HEK293 (cell line): ENCODE measurements around the gene ZDHHC9.

Experiments used
- CTCF ChIP-seq: fragments of 450-650 bp; formaldehyde crosslinking; IDR thresholded peaks from 2 replicates; pipeline ENCODE4 v1.5.1; 2016; ENCODE audit warnings: missing biosample characterization, missing genetic modification characterization
- EGR2 ChIP-seq: fragments of 450-650 bp; formaldehyde crosslinking; IDR thresholded peaks from 2 replicates; pipeline ENCODE4 v1.5.1; 2016; ENCODE audit warnings: low read depth, missing biosample characterization, missing genetic modification characterization
- GLI2 ChIP-seq: fragments of 450-650 bp; formaldehyde crosslinking; IDR thresholded peaks from 2 replicates; pipeline ENCODE4; 2017; ENCODE audit warnings: missing biosample characterization, missing genetic modification characterization, low read depth, borderline replicate concordance
- GLIS1 ChIP-seq: fragments of 450-650 bp; formaldehyde crosslinking; IDR thresholded peaks from 2 replicates; pipeline ENCODE4 v1.5.1; 2016; ENCODE audit warnings: missing biosample characterization, missing genetic modification characterization
- GLIS2 ChIP-seq: fragments of 450-650 bp; formaldehyde crosslinking; IDR thresholded peaks from 2 replicates; pipeline ENCODE4 v1.5.1; 2016; ENCODE audit warnings: missing biosample characterization, missing genetic modification characterization
- KLF17 ChIP-seq: fragments of 450-650 bp; formaldehyde crosslinking; IDR thresholded peaks from 2 replicates; pipeline ENCODE4 v1.5.1; 2016; ENCODE audit warnings: missing biosample characterization, missing genetic modification characterization
- MEIS1 ChIP-seq: sonication (generic); formaldehyde crosslinking; IDR thresholded peaks from 2 replicates; pipeline ENCODE4 v1.8.1; 2022; ENCODE audit warnings: missing genetic modification reagents, mild to moderate bottlenecking, borderline replicate concordance
- SALL2 ChIP-seq: fragments of 450-650 bp; formaldehyde crosslinking; IDR thresholded peaks from 2 replicates; pipeline ENCODE4 v1.5.0; 2017; ENCODE audit warnings: missing biosample characterization, mild to moderate bottlenecking, missing genetic modification characterization, borderline replicate concordance
- SP3 ChIP-seq: fragments of 450-650 bp; formaldehyde crosslinking; IDR thresholded peaks from 2 replicates; pipeline ENCODE4 v1.5.1; 2016; ENCODE audit warnings: missing biosample characterization, missing genetic modification characterization
- TRIM28 ChIP-seq: IDR thresholded peaks from 2 replicates; pipeline ENCODE4 v1.6.1; 2011; ENCODE audit warnings: low read length, control low read depth, borderline replicate concordance
- WT1 ChIP-seq: fragments of 450-650 bp; formaldehyde crosslinking; IDR thresholded peaks from 2 replicates; pipeline ENCODE4 v1.5.1; 2016; ENCODE audit warnings: missing biosample characterization, missing genetic modification characterization
- ZBTB48 ChIP-seq: fragments of 450-650 bp; formaldehyde crosslinking; IDR thresholded peaks from 2 replicates; pipeline ENCODE4 v1.5.1; 2016; ENCODE audit warnings: missing biosample characterization, missing genetic modification characterization
- ZBTB8A ChIP-seq: fragments of 450-650 bp; formaldehyde crosslinking; IDR thresholded peaks from 2 replicates; pipeline ENCODE4 v1.5.1; 2016; ENCODE audit warnings: missing biosample characterization, missing genetic modification characterization
- ZFP69B ChIP-seq: fragments of 450-650 bp; formaldehyde crosslinking; IDR thresholded peaks from 2 replicates; pipeline ENCODE4 v1.5.1; 2016; ENCODE audit warnings: missing biosample characterization, missing genetic modification characterization
- ZNF121 ChIP-seq: fragments of 450-650 bp; formaldehyde crosslinking; IDR thresholded peaks from 2 replicates; pipeline ENCODE4 v1.5.1; 2016; ENCODE audit warnings: missing biosample characterization, missing genetic modification characterization
- ZNF2 ChIP-seq: fragments of 450-650 bp; formaldehyde crosslinking; IDR thresholded peaks from 2 replicates; pipeline ENCODE4 v1.5.1; 2016; ENCODE audit warnings: missing biosample characterization, missing genetic modification characterization
- ZNF214 ChIP-seq: fragments of 450-650 bp; formaldehyde crosslinking; IDR thresholded peaks from 2 replicates; pipeline ENCODE4 v1.5.1; 2017; ENCODE audit warnings: missing biosample characterization, mild to moderate bottlenecking, missing genetic modification characterization, borderline replicate concordance
- ZNF223 ChIP-seq: fragments of 450-650 bp; formaldehyde crosslinking; IDR thresholded peaks from 2 replicates; pipeline ENCODE4 v1.5.1; 2016; ENCODE audit warnings: missing biosample characterization, missing genetic modification characterization
- ZNF335 ChIP-seq: fragments of 450-650 bp; formaldehyde crosslinking; conservative IDR thresholded peaks from 2 replicates; pipeline ENCODE4 v1.5.1; 2016; ENCODE audit warnings: missing biosample characterization, missing genetic modification characterization
- ZNF341 ChIP-seq: fragments of 450-650 bp; formaldehyde crosslinking; IDR thresholded peaks from 2 replicates; pipeline ENCODE4; 2016; ENCODE audit warnings: low read depth, missing biosample characterization, missing genetic modification characterization
- ZNF350 ChIP-seq: fragments of 450-650 bp; formaldehyde crosslinking; IDR thresholded peaks from 2 replicates; pipeline ENCODE4 v1.5.0; 2017; ENCODE audit warnings: missing biosample characterization, mild to moderate bottlenecking, missing genetic modification characterization
- ZNF366 ChIP-seq: fragments of 450-650 bp; formaldehyde crosslinking; conservative IDR thresholded peaks from 2 replicates; pipeline ENCODE4 v1.5.1; 2016; ENCODE audit warnings: missing biosample characterization, missing genetic modification characterization
- ZNF37A ChIP-seq: fragments of 450-650 bp; IDR thresholded peaks from 2 replicates; pipeline ENCODE4 v1.5.1; 2018; ENCODE audit warnings: missing biosample characterization, missing genetic modification characterization
- ZNF433 ChIP-seq: fragments of 450-650 bp; formaldehyde crosslinking; IDR thresholded peaks from 2 replicates; pipeline ENCODE4 v1.5.1; 2016; ENCODE audit warnings: missing biosample characterization, missing genetic modification characterization, low read depth
- ZNF521 ChIP-seq: fragments of 450-650 bp; formaldehyde crosslinking; IDR thresholded peaks from 2 replicates; pipeline ENCODE4 v1.5.1; 2017; ENCODE audit warnings: missing biosample characterization, mild to moderate bottlenecking, missing genetic modification characterization
- ZNF558 ChIP-seq: fragments of 450-650 bp; formaldehyde crosslinking; IDR thresholded peaks from 2 replicates; pipeline ENCODE4 v1.5.1; 2016; ENCODE audit warnings: missing biosample characterization, missing genetic modification characterization
- ZNF561 ChIP-seq: fragments of 450-650 bp; IDR thresholded peaks from 2 replicates; pipeline ENCODE4 v1.5.1; 2018; ENCODE audit warnings: missing biosample characterization, missing genetic modification characterization, borderline replicate concordance
- ZNF610 ChIP-seq: fragments of 450-650 bp; formaldehyde crosslinking; IDR thresholded peaks from 2 replicates; pipeline ENCODE4 v1.5.1; 2016; ENCODE audit warnings: missing biosample characterization, missing genetic modification characterization, borderline replicate concordance
- ZNF623 ChIP-seq: fragments of 450-650 bp; formaldehyde crosslinking; IDR thresholded peaks from 2 replicates; pipeline ENCODE4 v1.5.1; 2016; ENCODE audit warnings: missing biosample characterization, missing genetic modification characterization
- ZNF629 ChIP-seq: fragments of 450-650 bp; formaldehyde crosslinking; IDR thresholded peaks from 2 replicates; pipeline ENCODE4 v1.5.1; 2017; ENCODE audit warnings: missing biosample characterization, missing genetic modification characterization
- ZNF747 ChIP-seq: fragments of 450-650 bp; formaldehyde crosslinking; IDR thresholded peaks from 2 replicates; pipeline ENCODE4 v1.5.1; 2016; ENCODE audit warnings: missing biosample characterization, missing genetic modification characterization
- ZNF768 ChIP-seq: fragments of 450-650 bp; formaldehyde crosslinking; IDR thresholded peaks from 2 replicates; pipeline ENCODE4 v1.5.1; 2018; ENCODE audit warnings: missing biosample characterization, mild to moderate bottlenecking, missing genetic modification characterization
- ZNF830 ChIP-seq: fragments of 450-650 bp; IDR thresholded peaks from 2 replicates; pipeline ENCODE4 v1.5.0; 2018; ENCODE audit warnings: missing biosample characterization, missing genetic modification characterization, low read depth, mild to moderate bottlenecking, moderate library complexity
- ZNF843 ChIP-seq: fragments of 450-650 bp; formaldehyde crosslinking; IDR thresholded peaks from 2 replicates; pipeline ENCODE4 v1.5.1; 2016; ENCODE audit warnings: missing biosample characterization, missing genetic modification characterization
- TF ChIP-seq, protein P1 (sequence below): fragments of 450-650 bp; formaldehyde crosslinking; IDR thresholded peaks from 2 replicates; pipeline ENCODE4 v1.5.1; 2016; ENCODE audit warnings: missing biosample characterization, missing genetic modification characterization, borderline replicate concordance
- TF ChIP-seq, protein P2 (sequence below): fragments of 450-650 bp; formaldehyde crosslinking; IDR thresholded peaks from 2 replicates; pipeline ENCODE4 v1.5.1; 2016; ENCODE audit warnings: missing biosample characterization, missing genetic modification characterization

Gene ZDHHC9

GRCh38 chrX:129843459-129844306 is at the start of gene ZDHHC9 (continued):
- TF ChIP-seq WT1, result peak; percentile 67
- peak; percentile 65; the same call in 1 of the 2 replicates for TF ChIP-seq GLIS1
- TF ChIP-seq ZNF366, result 0 out of 2 replicates have a peak, but pooled peaks have one; percentile 42
- 0 out of 2 replicates have a peak, but pooled peaks have one; percentile 23 for TF ChIP-seq CTCF (tag by site-specific recombination)
- TF ChIP-seq ZNF341 (tag by site-specific recombination), result peak; percentile 37; the same call in 1 of the 2 replicates
- TF ChIP-seq ZNF214 (tag by site-specific recombination), result no peak
- no peak for TF ChIP-seq ZNF623 (tag by site-specific recombination)
- no peak for TF ChIP-seq ZNF350 (tag by site-specific recombination)
- peak; percentile 29; the same call in 1 of the 2 replicates for TF ChIP-seq ZBTB8A
- TF ChIP-seq TRIM28, result no peak
- peak; percentile 34; the same call in 1 of the 2 replicates for TF ChIP-seq ZNF610 (tag by site-specific recombination)
- no peak for TF ChIP-seq ZNF768
- TF ChIP-seq, protein P1, sequence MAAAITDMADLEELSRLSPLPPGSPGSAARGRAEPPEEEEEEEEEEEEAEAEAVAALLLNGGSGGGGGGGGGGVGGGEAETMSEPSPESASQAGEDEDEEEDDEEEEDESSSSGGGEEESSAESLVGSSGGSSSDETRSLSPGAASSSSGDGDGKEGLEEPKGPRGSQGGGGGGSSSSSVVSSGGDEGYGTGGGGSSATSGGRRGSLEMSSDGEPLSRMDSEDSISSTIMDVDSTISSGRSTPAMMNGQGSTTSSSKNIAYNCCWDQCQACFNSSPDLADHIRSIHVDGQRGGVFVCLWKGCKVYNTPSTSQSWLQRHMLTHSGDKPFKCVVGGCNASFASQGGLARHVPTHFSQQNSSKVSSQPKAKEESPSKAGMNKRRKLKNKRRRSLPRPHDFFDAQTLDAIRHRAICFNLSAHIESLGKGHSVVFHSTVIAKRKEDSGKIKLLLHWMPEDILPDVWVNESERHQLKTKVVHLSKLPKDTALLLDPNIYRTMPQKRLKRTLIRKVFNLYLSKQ, result no peak
- TF ChIP-seq GLIS2 (tag by site-specific recombination), result peak; percentile 85
- TF ChIP-seq KLF17 (tag by site-specific recombination), result peak; percentile 45; the same call in 1 of the 2 replicates
- peak; percentile 48; the same call in 1 of the 2 replicates for TF ChIP-seq ZBTB48 (tag by site-specific recombination)
- peak; percentile 58 for TF ChIP-seq ZNF629 (tag by site-specific recombination)
- TF ChIP-seq ZNF830 (tag by site-specific recombination), result no peak
- TF ChIP-seq ZNF558 (tag by site-specific recombination), result no peak
- TF ChIP-seq MEIS1, result peak; percentile 16; the same call in 1 of the 2 replicates
- no peak for TF ChIP-seq ZNF223 (tag by site-specific recombination)
- TF ChIP-seq EGR2 (tag by site-specific recombination), result peak; percentile 82
- TF ChIP-seq, protein P2, sequence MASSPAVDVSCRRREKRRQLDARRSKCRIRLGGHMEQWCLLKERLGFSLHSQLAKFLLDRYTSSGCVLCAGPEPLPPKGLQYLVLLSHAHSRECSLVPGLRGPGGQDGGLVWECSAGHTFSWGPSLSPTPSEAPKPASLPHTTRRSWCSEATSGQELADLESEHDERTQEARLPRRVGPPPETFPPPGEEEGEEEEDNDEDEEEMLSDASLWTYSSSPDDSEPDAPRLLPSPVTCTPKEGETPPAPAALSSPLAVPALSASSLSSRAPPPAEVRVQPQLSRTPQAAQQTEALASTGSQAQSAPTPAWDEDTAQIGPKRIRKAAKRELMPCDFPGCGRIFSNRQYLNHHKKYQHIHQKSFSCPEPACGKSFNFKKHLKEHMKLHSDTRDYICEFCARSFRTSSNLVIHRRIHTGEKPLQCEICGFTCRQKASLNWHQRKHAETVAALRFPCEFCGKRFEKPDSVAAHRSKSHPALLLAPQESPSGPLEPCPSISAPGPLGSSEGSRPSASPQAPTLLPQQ (tag by site-specific recombination), result peak; percentile 60; the same call in 1 of the 2 replicates
- no peak for TF ChIP-seq ZNF37A (tag by site-specific recombination)
- TF ChIP-seq ZNF521 (tag by site-specific recombination), result no peak
- TF ChIP-seq SP3 (tag by site-specific recombination), result peak; percentile 84
- no peak for TF ChIP-seq ZNF747 (tag by site-specific recombination)
- no peak for TF ChIP-seq ZNF121 (tag by site-specific recombination)
- TF ChIP-seq ZFP69B (tag by site-specific recombination), result peak; percentile 44; the same call in 1 of the 2 replicates
- TF ChIP-seq GLI2 (tag by site-specific recombination), result no peak
- no peak for TF ChIP-seq ZNF433 (tag by site-specific recombination)
- no peak for TF ChIP-seq ZNF843
- TF ChIP-seq ZNF335, result peak; percentile 88
- TF ChIP-seq ZNF561, result no peak; the same call in 1 of the 2 replicates
- TF ChIP-seq SALL2 (tag by site-specific recombination), result no peak
- no peak for TF ChIP-seq ZNF2 (tag by site-specific recombination)
